NCI-H2171 treated with DMSO at 0.1 percent for 48 hours (cell line): ENCODE measurements around the gene FOXO6.

Source experiments
- DNase-seq: peaks from one replicate; lab custom pipeline; 2025; lab: John Stamatoyannopoulos, UW

Gene FOXO6

GRCh38 chr1:41404308-41404761, 43.1 kb downstream of the FOXO6 start:
- DNase-seq, result peak; percentile 97

GRCh38 chr1:41407664-41408252, 46.5 kb downstream of the FOXO6 start:
- no peak for DNase-seq

- DNase-seq, result no peak
Observed at GRCh38 chr1:41408691-41409090, 47.5 kb downstream of the FOXO6 start.

- DNase-seq, result peak; percentile 31
Observed at GRCh38 chr1:41409825-41410224, 48.6 kb downstream of the FOXO6 start.

- no peak for DNase-seq
Observed at GRCh38 chr1:41410462-41410861, 49.2 kb downstream of the FOXO6 start.

- DNase-seq, result peak; percentile 86
Observed at GRCh38 chr1:41411229-41411628, 50.0 kb downstream of the FOXO6 start.

GRCh38 chr1:41412748-41413147, 51.5 kb downstream of the FOXO6 start:
- DNase-seq, result no peak

- DNase-seq, result no peak
Observed at GRCh38 chr1:41413748-41414281, 52.6 kb downstream of the FOXO6 start.

GRCh38 chr1:41414296-41414695, 53.1 kb downstream of the FOXO6 start:
- DNase-seq, result no peak

GRCh38 chr1:41414716-41415306, 53.6 kb downstream of the FOXO6 start:
- DNase-seq, result no peak

- peak; percentile 50 for DNase-seq
Observed at GRCh38 chr1:41416081-41416480, 54.8 kb downstream of the FOXO6 start.

- peak; percentile 66 for DNase-seq
Observed at GRCh38 chr1:41416552-41417334, 55.5 kb downstream of the FOXO6 start.

- DNase-seq, result no peak
Observed at GRCh38 chr1:41417335-41417682, 56.1 kb downstream of the FOXO6 start.

GRCh38 chr1:41417746-41418145, 56.5 kb downstream of the FOXO6 start:
- no peak for DNase-seq

GRCh38 chr1:41418857-41419583, 57.8 kb downstream of the FOXO6 start:
- DNase-seq, result peak; percentile 59

- DNase-seq, result no peak
Observed at GRCh38 chr1:41419584-41420295, 58.5 kb downstream of the FOXO6 start.

GRCh38 chr1:41420351-41420750, 59.1 kb downstream of the FOXO6 start:
- DNase-seq, result no peak

GRCh38 chr1:41420860-41421259, 59.6 kb downstream of the FOXO6 start:
- no peak for DNase-seq

- no peak for DNase-seq
Observed at GRCh38 chr1:41422306-41422705, 61.1 kb downstream of the FOXO6 start.

- DNase-seq, result no peak
Observed at GRCh38 chr1:41423511-41424191, 62.4 kb downstream of the FOXO6 start.

GRCh38 chr1:41424581-41425118, 63.4 kb downstream of the FOXO6 start:
- DNase-seq, result no peak
